Chondrocyte (in vitro differentiated cells): ENCODE results near the gene SHB. TPM values are rescaled to one million over a fixed set of nuclear protein-coding genes. Genes with fewer than 3 reads are reported as not detected.
A peak's percentile ranks its signal among the peaks of the same experiment; 100 is the strongest.

Experiments
- DNase-seq: peaks from one replicate; pipeline ENCODE4 v3.0.0; 2021; ENCODE audit warnings: mixed read lengths, low spot score
- H3K27ac Mint-ChIP-seq: one replicate; pipeline ENCODE4 v1.8.0; 2021; ENCODE audit warnings: mild to moderate bottlenecking, moderate library complexity, mixed read lengths; ENCODE audit not compliant: unreplicated experiment
- H3K27me3 Mint-ChIP-seq: 2 replicates; pipeline ENCODE4 v1.8.0; 2021; ENCODE audit warnings: low read depth, mixed read lengths
- H3K36me3 Mint-ChIP-seq: 2 replicates; pipeline ENCODE4 v1.8.0; 2021; ENCODE audit warnings: low read depth, mixed read lengths
- H3K4me1 Mint-ChIP-seq: 2 replicates; pipeline ENCODE4 v1.8.0; 2021; ENCODE audit warnings: low read depth, mild to moderate bottlenecking, mixed read lengths
- H3K4me3 Mint-ChIP-seq: one replicate; pipeline ENCODE4 v1.8.0; 2021; ENCODE audit warnings: mild to moderate bottlenecking, moderate library complexity, mixed read lengths; ENCODE audit not compliant: unreplicated experiment
- H3K9me3 Mint-ChIP-seq: 2 replicates; pipeline ENCODE4 v1.8.0; 2021; ENCODE audit warnings: low read depth, mixed read lengths
- CTCF ChIP-seq: fragments of 200-600 bp; sonication (generic); IDR thresholded peaks from 2 replicates; pipeline ENCODE4 v1.5.0; 2021; ENCODE audit warnings: antibody characterized with exemption, mild to moderate bottlenecking, moderate library complexity
- total RNA-seq: library from RNA; stranded (reverse); gene quantifications from 3 replicates; pipeline ENCODE4 v1.2.1, GENCODE V29; 2021

SHB gene
- total RNA-seq, 1 donor from 2014 or later, result 23.8 TPM

- peaks cover 34% of the 10 kb centered on the region for H3K4me1 Mint-ChIP-seq
- DNase-seq, result no peak
- no peaks in the 10 kb centered on the region for H3K27me3 Mint-ChIP-seq
- H3K9me3 Mint-ChIP-seq, result no peaks in the 10 kb centered on the region
- no peak overlapping the region for H3K4me3 Mint-ChIP-seq
- H3K36me3 Mint-ChIP-seq, result peaks cover 2% of the 10 kb centered on the region
- H3K27ac Mint-ChIP-seq, result no peak overlapping the region
- TF ChIP-seq CTCF, result no peak
Observed at GRCh38 chr9:37961351-37961750, 107.7 kb downstream of the SHB start.

- DNase-seq, result peak; percentile 51
- Mint-ChIP-seq H3K27ac (no peak overlapping the region), H3K4me1 (peaks cover 28% of the 10 kb centered on the region), H3K36me3 (peaks cover 2% of the 10 kb centered on the region), H3K27me3 (no peaks in the 10 kb centered on the region), H3K9me3 (no peaks in the 10 kb centered on the region), H3K4me3 (no peak overlapping the region)
- TF ChIP-seq CTCF, result no peak
Observed at GRCh38 chr9:37960631-37961030, 108.4 kb downstream of the SHB start.

- Mint-ChIP-seq H3K36me3 (peaks cover 4% of the 10 kb centered on the region), H3K27ac (no peak overlapping the region), H3K9me3 (no peaks in the 10 kb centered on the region), H3K4me3 (no peak overlapping the region), H3K4me1 (peaks cover 26% of the 10 kb centered on the region), H3K27me3 (no peaks in the 10 kb centered on the region)
- no peak for DNase-seq
- TF ChIP-seq CTCF, result no peak
Observed at GRCh38 chr9:37959976-37960375, 109.1 kb downstream of the SHB start.

- no peak for TF ChIP-seq CTCF
- H3K4me1 Mint-ChIP-seq, result peaks cover 26% of the 10 kb centered on the region
- H3K27me3 Mint-ChIP-seq, result no peaks in the 10 kb centered on the region
- peaks cover 1% of the 10 kb centered on the region for H3K9me3 Mint-ChIP-seq
- peak; percentile 49 for DNase-seq
- H3K36me3 Mint-ChIP-seq, result peaks cover 14% of the 10 kb centered on the region
- no peak overlapping the region for H3K4me3 Mint-ChIP-seq
- no peak overlapping the region for H3K27ac Mint-ChIP-seq
Observed at GRCh38 chr9:37958154-37958553, 110.9 kb downstream of the SHB start.

GRCh38 chr9:37957664-37957953 lies 111.4 kb downstream of the SHB start:
- Mint-ChIP-seq H3K27ac (no peak overlapping the region), H3K9me3 (peaks cover 6% of the 10 kb centered on the region), H3K27me3 (no peaks in the 10 kb centered on the region), H3K4me1 (peaks cover 30% of the 10 kb centered on the region), H3K4me3 (no peak overlapping the region), H3K36me3 (peaks cover 18% of the 10 kb centered on the region)
- no peak for TF ChIP-seq CTCF
- DNase-seq, result no peak
